Spleen (tissue), 11 donors: Measurements from ENCODE around the gene ELP4. TPM values are rescaled to one million over a fixed set of nuclear protein-coding genes. Genes with fewer than 3 reads are reported as not detected.

Experiments
- DNase-seq: peaks from one replicate; pipeline ENCODE4 v3.0.0-alpha.2; 2020
- H3K27ac ChIP-seq, 8 donors: fragments of 200-600 bp; sonication (generic) in 7 of 8; 1 replicate in 4 of 8; 2 replicates in 4 of 8; pipeline versions ENCODE4 v1.5.0 to v1.8.0; 2016 to 2021; ENCODE audit warnings: inconsistent platforms in 4 of 8, mild to moderate bottlenecking in 4 of 8, moderate library complexity in 1 of 8
- H3K27me3 ChIP-seq, 7 donors: fragments of 200-600 bp; sonication (generic) in 6 of 7; replicated peaks in 1 of 7; 1 replicate in 4 of 7; 2 replicates in 3 of 7; pipeline versions ENCODE4 v1.5.0 to v1.8.0; 2016 to 2021; ENCODE audit warnings: inconsistent platforms in 3 of 7, mild to moderate bottlenecking in 1 of 7
- H3K36me3 ChIP-seq, 6 donors: fragments of 200-600 bp; sonication (generic) in 5 of 6; 1 replicate in 4 of 6; 2 replicates in 2 of 6; pipeline versions ENCODE4 v1.5.0 to v1.8.0; 2016 to 2021; ENCODE audit warnings: inconsistent platforms in 2 of 6
- H3K4me1 ChIP-seq, 6 donors: fragments of 200-600 bp; sonication (generic) in 5 of 6; 1 replicate in 3 of 6; 2 replicates in 3 of 6; pipeline versions ENCODE4 v1.5.0 to v1.8.0; 2016 to 2021; ENCODE audit warnings: inconsistent platforms in 3 of 6
- H3K4me3 ChIP-seq, 8 donors: fragments of 200-600 bp; sonication (generic) in 7 of 8; 1 replicate in 4 of 8; 2 replicates in 4 of 8; pipeline versions ENCODE4 v1.5.0 to v1.8.0; 2016 to 2021; ENCODE audit warnings: inconsistent platforms in 4 of 8, mild to moderate bottlenecking in 4 of 8, moderate library complexity in 2 of 8
- H3K9me3 ChIP-seq, 8 donors: fragments of 200-600 bp; sonication (generic) in 7 of 8; 1 replicate in 4 of 8; 2 replicates in 4 of 8; pipeline versions ENCODE4 v1.5.0 to v1.8.0; 2016 to 2021; ENCODE audit warnings: inconsistent platforms in 4 of 8
- POLR2A ChIP-seq, 3 donors: fragments of 450-650 bp; IDR thresholded peaks; one replicate each; pipeline ENCODE4 v1.5.1; 2017; ENCODE audit warnings: antibody characterized with exemption in 3 of 3, mild to moderate bottlenecking in 1 of 3
- POLR2AphosphoS5 ChIP-seq, 3 donors: sonication (generic); formaldehyde crosslinking; IDR thresholded peaks; one replicate each; pipeline ENCODE4 v1.5.1; 2017; ENCODE audit warnings: antibody characterized with exemption in 3 of 3
- WGBS, 5 donors: extraction: QIAGEN DNeasy Blood & Tissue Kit in 3 of 5; methylation state at CpG; one replicate each; pipeline versions ENCODE4 v1.1.5 to v1.1.7; 2013 to 2018; 5-methylcytosine and 5-hydroxymethylcytosine counted together
- intact Hi-C: fragments of 100-400 bp; cut with DNase I; formaldehyde crosslinking; loops from one replicate; pipeline ENCODE4 v1.15.0; 2023; ENCODE audit warnings: low total_unique reads
- polyA plus RNA-seq, 3 donors: library from polyadenylated mRNA; stranded (reverse); fragments of 200-250 nt; gene quantifications; one replicate each; pipeline ENCODE4 v1.2.1, GENCODE V29; 2013
- total RNA-seq, 7 donors: library from RNA; depleted of rRNA in 3 of 7; stranded (reverse); fragments of >200 nt in 3 of 7; fragmentation: NEBNext Ultra II Directional in 4 of 7; extraction: Animal tissue kit (Norgen Biotek cat#: 25700) in 4 of 7; gene quantifications; one replicate each; pipeline versions ENCODE4 v1.1.0 to v1.2.1, GENCODE V29; 2016 to 2021
- TF ChIP-seq, protein P1 (sequence below), 11 experiments: fragments of 200-600 bp in 7 of 11; fragments of 450-650 bp in 4 of 11; sonication (generic) in 4 of 11; IDR thresholded peaks in 8 of 11; conservative IDR thresholded peaks in 3 of 11; 1 replicate in 7 of 11; 2 replicates in 4 of 11; pipeline versions ENCODE4 v1.4.0 to v1.8.0; 2016 to 2021; ENCODE audit warnings: antibody characterized with exemption in 11 of 11, inconsistent platforms in 4 of 11, mild to moderate bottlenecking in 1 of 11
- donor health status: healthy with polysubstance abuse.
- donor health status: DM: no; HTN: no; CAD: no; lungs with moderate emphysema.
- donor health status: DM: no; HTN: no; CAD: no.
- donor health status: Bipolar disorder and iron deficiency.
- donor health status: healthy.
- donor health status: DM: no; HTN: no; CAD: no.
- donor health status: DM: yes; HTN: yes; CAD: no.

The ELP4 gene
- total and polyA plus RNA-seq, 10 donors: 6.1 to 34.6 (median 21.1) TPM

DNA sequence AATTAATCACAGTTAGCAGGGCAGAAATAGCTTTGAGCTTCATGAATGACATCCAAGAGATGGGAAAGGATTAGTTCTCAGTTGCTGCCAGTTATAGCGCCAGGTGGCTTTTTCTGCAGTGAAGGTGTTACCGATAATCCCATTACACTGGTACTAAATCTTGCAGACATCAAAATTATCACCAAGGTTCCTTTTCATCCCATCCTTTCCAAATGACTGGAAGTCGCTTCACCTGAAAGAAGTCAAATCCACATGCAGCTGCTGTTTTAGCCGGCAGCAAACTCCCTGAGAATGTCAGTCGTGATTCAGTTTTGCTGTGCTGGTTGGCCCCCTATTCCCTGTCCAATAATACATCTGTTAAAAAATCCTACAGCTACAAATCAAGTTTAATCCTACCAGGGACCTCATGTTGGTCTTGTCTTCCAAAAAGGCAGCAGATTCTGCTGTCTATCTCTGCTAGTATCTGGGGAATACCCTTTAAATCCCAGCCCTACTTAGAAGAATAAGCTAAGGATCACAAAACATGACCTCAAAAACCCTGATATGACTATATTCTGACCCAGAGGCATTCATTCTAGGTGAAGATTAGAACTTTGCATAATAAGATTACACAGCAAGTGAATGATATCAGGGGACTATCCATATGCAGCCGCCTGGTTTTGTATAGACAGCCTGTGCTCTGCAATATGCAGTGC lies 31.9 kb upstream of the ELP4 start:
- intact Hi-C loops: no loop called here
- no peaks in the 10 kb centered on the region for H3K9me3 ChIP-seq
- H3K4me3 ChIP-seq: no peak overlapping the region
- TF ChIP-seq POLR2AphosphoS5 (IDR thresholded peaks at IDR 0.05) (no peak), POLR2A (IDR thresholded peaks at IDR 0.05) (no peak)
- TF ChIP-seq, protein P1, sequence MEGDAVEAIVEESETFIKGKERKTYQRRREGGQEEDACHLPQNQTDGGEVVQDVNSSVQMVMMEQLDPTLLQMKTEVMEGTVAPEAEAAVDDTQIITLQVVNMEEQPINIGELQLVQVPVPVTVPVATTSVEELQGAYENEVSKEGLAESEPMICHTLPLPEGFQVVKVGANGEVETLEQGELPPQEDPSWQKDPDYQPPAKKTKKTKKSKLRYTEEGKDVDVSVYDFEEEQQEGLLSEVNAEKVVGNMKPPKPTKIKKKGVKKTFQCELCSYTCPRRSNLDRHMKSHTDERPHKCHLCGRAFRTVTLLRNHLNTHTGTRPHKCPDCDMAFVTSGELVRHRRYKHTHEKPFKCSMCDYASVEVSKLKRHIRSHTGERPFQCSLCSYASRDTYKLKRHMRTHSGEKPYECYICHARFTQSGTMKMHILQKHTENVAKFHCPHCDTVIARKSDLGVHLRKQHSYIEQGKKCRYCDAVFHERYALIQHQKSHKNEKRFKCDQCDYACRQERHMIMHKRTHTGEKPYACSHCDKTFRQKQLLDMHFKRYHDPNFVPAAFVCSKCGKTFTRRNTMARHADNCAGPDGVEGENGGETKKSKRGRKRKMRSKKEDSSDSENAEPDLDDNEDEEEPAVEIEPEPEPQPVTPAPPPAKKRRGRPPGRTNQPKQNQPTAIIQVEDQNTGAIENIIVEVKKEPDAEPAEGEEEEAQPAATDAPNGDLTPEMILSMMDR (IDR thresholded peaks at IDR 0.05 in 8 of 11, conservative IDR thresholded peaks at IDR 0.05 in 3 of 11): no peak
- 92 to 97% (median 93%) methylated on average over 6 of the region's 6 CpGs for WGBS, 5 donors
- no peaks in the 10 kb centered on the region for H3K4me1 ChIP-seq
- H3K27ac ChIP-seq: no peak overlapping the region
- no peaks in the 10 kb centered on the region for H3K27me3 ChIP-seq
- no peak for DNase-seq
- no peaks in the 10 kb centered on the region for H3K36me3 ChIP-seq

DNA sequence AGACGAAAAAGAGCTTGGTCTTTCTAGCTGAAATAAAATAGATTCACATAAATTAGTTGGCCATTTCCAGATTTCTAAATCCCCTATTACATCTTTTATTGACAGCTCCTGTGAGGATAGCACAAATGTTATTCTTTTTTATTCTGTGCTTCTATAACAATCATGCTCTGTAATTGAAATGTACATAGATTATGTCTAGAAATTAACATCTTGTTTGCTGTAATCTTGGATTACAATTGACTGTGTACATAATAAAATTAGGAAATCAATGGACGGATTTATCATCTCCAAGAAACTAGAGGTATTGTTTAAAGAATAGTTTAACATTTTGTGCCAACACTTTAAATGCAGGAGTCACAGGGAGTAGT lies 31.4 kb upstream of the ELP4 start:
- H3K4me1 ChIP-seq: no peaks in the 10 kb centered on the region
- WGBS, 5 donors: 93 to 98% (median 95%) methylated on average over 2 of the region's 2 CpGs
- intact Hi-C loops: no loop called here
- H3K36me3 ChIP-seq: no peaks in the 10 kb centered on the region
- no peaks in the 10 kb centered on the region for H3K9me3 ChIP-seq
- H3K27ac ChIP-seq: no peak overlapping the region
- no peak overlapping the region for H3K4me3 ChIP-seq
- no peaks in the 10 kb centered on the region for H3K27me3 ChIP-seq
- TF ChIP-seq, protein P1 (IDR thresholded peaks at IDR 0.05 in 8 of 11, conservative IDR thresholded peaks at IDR 0.05 in 3 of 11): no peak
- no peak for TF ChIP-seq POLR2AphosphoS5 (IDR thresholded peaks at IDR 0.05)
- TF ChIP-seq POLR2A (IDR thresholded peaks at IDR 0.05): no peak
- no peak for DNase-seq

DNA sequence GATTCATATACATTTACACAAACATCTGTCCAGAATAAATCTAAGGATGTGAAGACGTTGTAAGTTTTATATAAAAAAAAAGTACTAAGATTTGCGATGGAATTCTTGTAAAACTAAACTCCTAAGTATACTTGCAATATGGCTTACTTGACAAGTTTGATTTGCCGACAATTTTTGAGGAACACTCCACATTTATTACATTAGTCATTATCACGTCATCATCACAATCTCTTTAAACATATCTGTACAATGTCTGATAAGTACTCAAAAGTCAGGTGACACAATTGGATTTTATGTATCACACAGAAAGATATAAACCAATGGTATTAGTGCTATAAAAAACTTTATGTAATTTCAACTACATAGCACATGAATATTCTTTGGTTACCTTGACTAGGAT lies 30.5 kb upstream of the ELP4 start:
- Histone ChIP-seq H3K9me3 (no peaks in the 10 kb centered on the region), H3K27ac (no peak overlapping the region), H3K4me1 (no peaks in the 10 kb centered on the region), H3K27me3 (no peaks in the 10 kb centered on the region), H3K36me3 (no peaks in the 10 kb centered on the region), H3K4me3 (no peak overlapping the region)
- intact Hi-C loops: no loop called here
- DNase-seq: no peak
- no peak for TF ChIP-seq POLR2A (IDR thresholded peaks at IDR 0.05)
- no peak for TF ChIP-seq POLR2AphosphoS5 (IDR thresholded peaks at IDR 0.05)
- TF ChIP-seq, protein P1 (IDR thresholded peaks at IDR 0.05 in 8 of 11, conservative IDR thresholded peaks at IDR 0.05 in 3 of 11): no peak
- WGBS, 5 donors: 94 to 98% (median 96%) methylated on average over 4 of the region's 4 CpGs

DNA sequence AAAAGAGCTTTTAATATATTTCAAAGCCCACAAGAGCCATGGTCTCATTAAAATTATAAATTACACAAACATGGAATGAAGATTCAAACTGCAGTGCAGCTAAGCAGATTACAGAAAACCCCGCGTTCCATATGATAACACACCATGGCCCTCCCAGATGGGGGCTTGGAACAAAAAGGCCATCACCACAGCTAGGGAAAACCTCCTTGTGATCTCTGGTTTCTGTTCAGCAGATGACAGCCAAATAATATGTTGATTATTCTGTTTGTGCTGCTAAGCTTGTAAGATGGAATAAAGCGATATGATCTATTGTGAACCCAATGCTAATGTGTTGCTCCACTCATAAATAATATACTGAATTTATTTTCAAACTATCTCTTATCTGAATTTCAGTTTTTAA lies 28.6 kb upstream of the ELP4 start:
- no peaks in the 10 kb centered on the region for H3K4me1 ChIP-seq
- DNase-seq: no peak
- WGBS, 5 donors: 97 to 99% (median 98%) methylated on average over 3 of the region's 3 CpGs
- no peak overlapping the region for H3K27ac ChIP-seq
- H3K9me3 ChIP-seq: no peaks in the 10 kb centered on the region
- no peak overlapping the region for H3K4me3 ChIP-seq
- TF ChIP-seq, protein P1 (IDR thresholded peaks at IDR 0.05 in 8 of 11, conservative IDR thresholded peaks at IDR 0.05 in 3 of 11): no peak
- TF ChIP-seq POLR2AphosphoS5 (IDR thresholded peaks at IDR 0.05): no peak
- TF ChIP-seq POLR2A (IDR thresholded peaks at IDR 0.05): no peak
- no peaks in the 10 kb centered on the region for H3K36me3 ChIP-seq
- intact Hi-C loops: no loop called here
- no peaks in the 10 kb centered on the region for H3K27me3 ChIP-seq
